HEK293 (cell line): ENCODE results near the gene ELOVL1.

Experiments
- CTCF ChIP-seq: fragments of 450-650 bp; formaldehyde crosslinking; IDR thresholded peaks from 2 replicates; pipeline ENCODE4 v1.5.1; 2016; ENCODE audit warnings: missing biosample characterization, missing genetic modification characterization
- PATZ1 ChIP-seq: fragments of 450-650 bp; formaldehyde crosslinking; IDR thresholded peaks from 2 replicates; pipeline ENCODE4 v1.5.1; 2016; ENCODE audit warnings: missing biosample characterization, missing genetic modification characterization
- RBAK ChIP-seq: fragments of 450-650 bp; formaldehyde crosslinking; IDR thresholded peaks from 2 replicates; pipeline ENCODE4 v1.5.1; 2016; ENCODE audit warnings: missing biosample characterization, missing genetic modification characterization
- SP3 ChIP-seq: fragments of 450-650 bp; formaldehyde crosslinking; IDR thresholded peaks from 2 replicates; pipeline ENCODE4 v1.5.1; 2016; ENCODE audit warnings: missing biosample characterization, missing genetic modification characterization
- ZBTB21 ChIP-seq: fragments of 450-650 bp; formaldehyde crosslinking; IDR thresholded peaks from 2 replicates; pipeline ENCODE4 v1.5.1; 2017; ENCODE audit warnings: missing biosample characterization, missing genetic modification characterization
- ZNF571 ChIP-seq: fragments of 450-650 bp; formaldehyde crosslinking; IDR thresholded peaks from 2 replicates; pipeline ENCODE4 v1.5.0; 2017; ENCODE audit warnings: missing biosample characterization, missing genetic modification characterization
- ZNF707 ChIP-seq: fragments of 450-650 bp; formaldehyde crosslinking; IDR thresholded peaks from 2 replicates; pipeline ENCODE4 v1.5.1; 2016; ENCODE audit warnings: missing biosample characterization, missing genetic modification characterization
- ZNF76 ChIP-seq: fragments of 450-650 bp; formaldehyde crosslinking; IDR thresholded peaks from 2 replicates; pipeline ENCODE4; 2016; ENCODE audit warnings: low read depth, missing biosample characterization, missing genetic modification characterization, borderline replicate concordance
- ZNF785 ChIP-seq: fragments of 450-650 bp; formaldehyde crosslinking; IDR thresholded peaks from 2 replicates; pipeline ENCODE4 v1.5.1; 2016; ENCODE audit warnings: missing biosample characterization, missing genetic modification characterization
- ZSCAN23 ChIP-seq: fragments of 450-650 bp; formaldehyde crosslinking; IDR thresholded peaks from 2 replicates; pipeline ENCODE4 v1.5.1; 2016; ENCODE audit warnings: missing biosample characterization, missing genetic modification characterization

- no peak for TF ChIP-seq ZNF76 (tag by site-specific recombination)
- no peak for TF ChIP-seq RBAK (tag by site-specific recombination)
- TF ChIP-seq CTCF (tag by site-specific recombination): no peak
- no peak for TF ChIP-seq ZNF571 (tag by site-specific recombination)
- TF ChIP-seq ZBTB21 (tag by site-specific recombination): no peak
- no peak for TF ChIP-seq SP3 (tag by site-specific recombination)
- TF ChIP-seq ZNF707 (tag by site-specific recombination): no peak
- no peak for TF ChIP-seq PATZ1 (tag by site-specific recombination)
- no peak for TF ChIP-seq ZSCAN23 (tag by site-specific recombination)
- no peak for TF ChIP-seq ZNF785 (tag by site-specific recombination)
Observed at GRCh38 chr1:43325381-43325780, 42.4 kb downstream of the ELOVL1 start.
